ENCODE results near the gene CNNM2.

DNA sequence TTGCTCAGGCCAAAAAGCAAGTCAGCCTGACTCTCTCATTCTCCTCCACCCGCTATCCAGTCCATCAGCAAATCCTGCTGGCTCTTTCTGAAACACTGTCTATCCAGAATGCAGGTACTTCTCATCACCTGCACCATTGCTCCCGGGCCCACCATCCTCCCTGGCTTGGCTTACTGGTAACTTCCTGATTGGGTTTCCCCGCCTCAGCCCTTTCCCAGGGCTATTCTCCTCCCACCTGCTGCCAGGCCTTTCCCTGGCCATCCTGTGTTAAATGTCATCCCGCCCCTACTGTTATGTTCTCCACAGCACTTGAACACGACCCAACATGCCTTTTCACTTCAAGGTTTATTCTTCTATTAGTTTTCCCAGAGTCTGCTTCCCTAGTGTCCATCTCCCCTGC is 124.0 kb downstream of the CNNM2 start:
- TF ChIP-seq, protein P1, sequence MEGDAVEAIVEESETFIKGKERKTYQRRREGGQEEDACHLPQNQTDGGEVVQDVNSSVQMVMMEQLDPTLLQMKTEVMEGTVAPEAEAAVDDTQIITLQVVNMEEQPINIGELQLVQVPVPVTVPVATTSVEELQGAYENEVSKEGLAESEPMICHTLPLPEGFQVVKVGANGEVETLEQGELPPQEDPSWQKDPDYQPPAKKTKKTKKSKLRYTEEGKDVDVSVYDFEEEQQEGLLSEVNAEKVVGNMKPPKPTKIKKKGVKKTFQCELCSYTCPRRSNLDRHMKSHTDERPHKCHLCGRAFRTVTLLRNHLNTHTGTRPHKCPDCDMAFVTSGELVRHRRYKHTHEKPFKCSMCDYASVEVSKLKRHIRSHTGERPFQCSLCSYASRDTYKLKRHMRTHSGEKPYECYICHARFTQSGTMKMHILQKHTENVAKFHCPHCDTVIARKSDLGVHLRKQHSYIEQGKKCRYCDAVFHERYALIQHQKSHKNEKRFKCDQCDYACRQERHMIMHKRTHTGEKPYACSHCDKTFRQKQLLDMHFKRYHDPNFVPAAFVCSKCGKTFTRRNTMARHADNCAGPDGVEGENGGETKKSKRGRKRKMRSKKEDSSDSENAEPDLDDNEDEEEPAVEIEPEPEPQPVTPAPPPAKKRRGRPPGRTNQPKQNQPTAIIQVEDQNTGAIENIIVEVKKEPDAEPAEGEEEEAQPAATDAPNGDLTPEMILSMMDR (conservative IDR thresholded peaks at IDR 0.05; ENCODE audit: low read depth, low read length), result no peak
- TF ChIP-seq EZH2 (IDR thresholded peaks at IDR 0.05; ENCODE audit: low read length, unreplicated experiment), result no peak
- no peak for TF ChIP-seq EZH2phosphoT487 (IDR thresholded peaks at IDR 0.05; ENCODE audit: borderline replicate concordance, low read length)
